NT2/D1 (cell line): ENCODE results near the gene VAPA.

Experiments used
- SUZ12 ChIP-seq: IDR thresholded peaks from 2 replicates; pipeline ENCODE4 v1.6.1; 2011; ENCODE audit not compliant: insufficient read length, insufficient read depth; ENCODE audit errors: extremely low read depth
- YY1 ChIP-seq: IDR thresholded peaks from 2 replicates; pipeline ENCODE4 v1.6.1; 2011; ENCODE audit not compliant: insufficient read length, insufficient read depth
- ZNF274 ChIP-seq: IDR thresholded peaks from 2 replicates; pipeline ENCODE4 v1.6.1; 2011; ENCODE audit warnings: mild to moderate bottlenecking, low read depth, low read length

DNA sequence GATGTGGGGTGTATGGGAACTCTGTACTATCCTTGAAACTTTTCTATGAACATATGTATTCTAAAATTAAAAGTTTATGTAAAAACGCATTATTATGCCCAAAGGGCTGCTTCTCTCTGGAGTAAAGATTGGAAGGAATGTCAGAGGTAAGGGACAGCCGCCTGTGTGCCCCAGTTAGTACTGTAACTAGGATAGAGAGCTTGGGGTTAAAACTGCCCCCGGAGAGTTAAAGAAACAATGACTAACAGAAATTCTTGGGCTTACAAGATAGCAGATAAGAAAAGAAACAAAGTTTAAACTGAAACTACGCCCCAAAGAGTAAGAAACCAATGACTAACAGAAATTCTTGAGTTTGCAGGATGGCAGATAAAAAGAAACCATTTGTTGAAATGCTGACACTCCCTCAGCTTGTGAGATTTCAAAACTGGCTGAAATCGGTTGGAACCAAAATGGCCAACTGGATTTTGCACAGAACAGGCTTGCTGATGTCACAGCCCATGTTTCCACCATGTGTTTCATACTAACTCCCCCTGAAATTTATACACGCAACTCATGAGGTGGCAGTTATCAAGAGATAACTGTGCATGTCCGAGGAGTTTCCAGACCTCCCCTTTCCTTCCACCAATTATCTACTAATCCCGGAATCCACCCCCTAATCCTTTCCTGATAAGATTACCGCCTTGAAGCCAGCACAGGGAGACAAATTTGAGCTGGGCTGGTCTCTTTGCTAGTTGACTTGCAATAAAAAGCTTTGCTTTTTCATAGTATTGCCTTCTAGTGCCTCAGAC is 36.8 kb upstream of the VAPA start:
- TF ChIP-seq ZNF274 = no peak
- no peak for TF ChIP-seq YY1
- TF ChIP-seq SUZ12 = no peak
